GM18858 (cell line): ENCODE measurements around the gene PCDH17.

ENCODE experiments used
- ATAC-seq: cut with Tn5 transposase; IDR thresholded peaks from one replicate; pipeline ENCODE4 v1.9.1; 2021; ENCODE audit not compliant: unreplicated experiment

PCDH17 gene

DNA sequence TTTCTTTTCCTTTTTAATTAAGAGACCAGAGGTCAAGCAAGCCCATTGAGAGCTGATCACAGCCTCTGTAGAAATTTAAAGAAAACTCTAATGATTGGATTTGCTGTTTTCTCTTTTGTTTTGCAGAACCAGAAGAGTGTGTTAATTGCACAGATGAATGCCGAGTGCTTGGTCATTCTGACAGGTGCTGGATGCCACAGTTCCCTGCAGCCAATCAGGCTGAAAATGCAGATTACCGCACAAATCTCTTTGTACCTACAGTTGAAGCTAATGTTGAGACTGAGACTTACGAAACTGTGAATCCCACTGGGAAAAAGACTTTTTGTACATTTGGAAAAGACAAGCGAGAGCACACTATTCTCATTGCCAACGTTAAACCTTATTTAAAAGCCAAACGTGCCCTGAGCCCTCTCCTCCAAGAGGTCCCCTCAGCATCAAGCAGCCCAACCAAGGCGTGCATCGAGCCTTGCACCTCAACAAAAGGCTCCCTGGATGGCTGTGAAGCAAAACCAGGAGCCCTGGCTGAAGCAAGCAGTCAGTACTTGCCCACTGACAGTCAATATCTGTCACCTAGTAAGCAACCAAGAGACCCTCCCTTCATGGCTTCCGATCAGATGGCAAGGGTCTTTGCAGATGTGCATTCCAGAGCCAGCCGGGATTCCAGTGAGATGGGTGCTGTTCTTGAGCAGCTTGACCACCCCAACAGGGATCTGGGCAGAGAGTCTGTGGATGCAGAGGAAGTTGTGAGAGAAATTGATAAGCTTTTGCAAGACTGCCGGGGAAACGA lies 93.1 kb downstream of the PCDH17 start:
- no peak for ATAC-seq

DNA sequence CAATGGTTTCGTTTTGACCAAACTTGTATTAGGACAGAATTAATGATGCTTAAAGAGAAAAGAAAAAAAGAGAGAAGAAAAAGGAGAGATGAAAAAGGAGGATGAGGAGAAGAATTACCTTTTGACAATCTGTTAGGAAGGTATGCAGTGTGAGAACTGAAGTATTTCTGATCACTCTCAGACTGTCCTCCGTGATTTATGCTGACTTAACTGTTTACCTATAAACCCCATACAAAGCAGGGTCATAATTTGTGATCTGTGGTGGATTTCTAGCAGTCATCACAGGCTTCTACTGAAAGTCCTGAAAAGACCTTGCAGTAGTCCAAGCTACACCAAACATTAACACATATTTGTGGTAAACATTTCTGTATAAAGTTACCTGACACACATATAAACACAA lies 93.9 kb downstream of the PCDH17 start:
- no peak for ATAC-seq

DNA sequence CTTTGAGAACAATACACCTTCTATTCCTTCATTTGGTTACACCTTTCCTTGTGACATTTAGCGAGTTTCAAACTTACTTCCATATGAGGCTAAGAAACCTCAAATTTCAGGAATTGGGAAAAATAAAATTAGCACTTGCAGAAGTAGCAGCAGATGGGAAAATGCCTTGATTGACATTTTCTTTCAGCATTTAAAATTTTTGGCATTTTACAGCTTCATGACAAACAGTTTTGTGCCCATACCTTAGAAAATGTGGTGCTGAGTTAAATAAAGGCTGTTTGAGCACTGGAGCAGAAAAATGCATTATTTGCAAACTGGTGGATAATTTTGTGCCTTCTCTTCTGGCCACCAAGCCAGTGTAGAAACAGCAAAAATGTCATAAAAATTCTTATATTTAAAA lies 95.4 kb downstream of the PCDH17 start:
- no peak for ATAC-seq

DNA sequence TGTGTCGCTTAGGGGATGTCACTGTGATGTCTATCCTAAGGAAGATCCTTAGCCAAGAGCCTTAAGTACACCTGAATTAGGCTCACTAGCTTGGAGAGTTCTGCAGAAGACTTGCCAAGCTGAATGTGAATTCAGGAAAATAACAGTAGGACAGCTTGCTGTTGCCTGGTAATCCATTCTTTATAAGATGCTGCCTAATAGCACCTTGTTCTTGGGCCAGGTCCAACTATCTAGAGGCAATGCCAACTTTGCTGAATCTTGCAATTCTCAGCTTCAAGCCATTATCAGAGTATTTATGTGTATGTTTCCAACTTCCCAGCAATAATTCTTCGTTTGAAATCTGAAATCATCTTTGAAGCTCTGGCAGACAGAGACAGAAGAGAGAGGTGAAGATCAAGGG lies 102.8 kb downstream of the PCDH17 start:
- no peak for ATAC-seq

DNA sequence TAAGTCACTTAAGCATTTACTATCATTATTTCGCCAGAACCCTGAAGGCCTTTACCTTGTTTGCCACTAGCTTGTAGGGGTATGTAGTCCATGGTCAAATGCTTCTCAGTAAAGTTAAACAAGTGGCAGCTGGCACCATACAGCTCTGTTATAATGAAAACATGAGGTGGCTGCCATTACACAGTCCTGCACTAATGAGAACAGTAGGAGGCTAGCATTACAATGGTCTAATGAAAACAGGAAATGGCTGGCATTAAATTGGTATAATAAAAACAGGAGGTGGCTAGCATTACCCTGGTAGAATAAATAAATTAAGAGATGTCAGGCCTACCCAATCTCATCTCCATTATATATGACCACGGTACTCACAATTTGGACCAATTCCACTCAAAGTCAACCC lies 107.5 kb downstream of the PCDH17 start:
- ATAC-seq, result no peak

GRCh38 chr13:57739543-57740190 lies 108.1 kb downstream of the PCDH17 start:
- ATAC-seq, result no peak

GRCh38 chr13:57740719-57741118 lies 109.2 kb downstream of the PCDH17 start:
- no peak for ATAC-seq

GRCh38 chr13:57748096-57748495 lies 116.6 kb downstream of the PCDH17 start:
- no peak for ATAC-seq

DNA sequence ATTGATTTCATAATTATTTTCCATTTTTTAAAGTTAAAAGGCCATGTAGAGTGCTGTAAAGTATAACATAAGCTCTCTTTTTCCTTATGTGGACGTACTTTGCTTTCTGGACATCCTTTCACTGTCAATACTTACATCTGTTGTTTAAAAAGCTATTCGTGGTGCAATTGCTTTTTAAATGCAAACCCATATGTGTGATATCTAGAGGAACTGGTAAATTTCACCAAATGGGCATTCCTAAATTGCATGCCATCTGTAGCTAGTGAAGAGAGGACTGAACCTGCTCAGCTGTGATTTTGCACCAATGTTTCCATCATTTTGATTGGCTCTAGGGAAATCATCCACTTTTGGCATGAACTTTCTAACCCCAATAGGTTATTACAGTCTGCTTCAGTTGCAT lies 129.4 kb downstream of the PCDH17 start:
- no peak for ATAC-seq

DNA sequence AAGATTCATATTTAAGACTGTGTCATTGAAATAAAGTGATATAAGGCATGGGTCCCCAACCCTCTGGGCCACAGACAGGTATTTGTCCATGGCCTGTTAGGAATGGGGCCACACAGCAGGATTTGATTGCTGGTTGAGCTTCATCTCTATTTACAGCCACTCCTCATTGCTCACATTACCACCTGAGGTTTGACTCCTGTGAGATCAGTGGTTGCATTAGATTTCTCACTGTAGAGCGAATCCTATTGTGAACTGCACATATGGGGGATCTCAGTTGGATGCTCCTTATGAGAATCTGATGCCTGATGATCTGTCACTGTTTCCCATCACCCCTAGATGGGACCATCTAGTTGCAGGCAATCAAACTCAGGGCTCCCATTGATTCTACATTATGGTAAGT lies 132.1 kb downstream of the PCDH17 start:
- ATAC-seq, result no peak
